Measurements from ENCODE around the gene ME3. TPM values are rescaled to one million over a fixed set of nuclear protein-coding genes. Genes with fewer than 3 reads are reported as not detected.

ME3 gene
- total RNA-seq, 1 experiment from 2014 or later = 83.8 TPM

DNA sequence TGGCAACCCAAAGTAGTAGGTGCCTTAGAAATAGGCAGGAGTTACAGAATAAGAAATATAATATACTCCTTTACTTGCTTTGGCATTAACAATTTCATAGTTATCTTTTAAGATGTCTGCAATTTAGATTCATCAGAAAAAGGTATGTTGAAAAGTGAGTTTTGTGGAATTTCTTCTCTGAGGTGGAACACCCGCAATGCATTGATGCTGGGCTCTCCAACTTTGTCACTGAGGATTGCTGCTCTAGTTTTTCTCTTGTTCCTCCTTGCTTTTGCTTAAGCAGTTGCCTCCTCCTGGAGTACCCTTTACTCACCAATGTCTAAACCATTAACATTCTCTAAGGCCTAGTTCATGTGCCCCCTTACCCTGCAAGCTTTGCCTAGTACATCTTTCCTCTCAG is 14.1 kb upstream of the ME3 start:
- BruUV-seq (replicated peaks) = no TSS peak
- no peak overlapping the region for H2AFZ ChIP-seq (ENCODE audit: low read length)

DNA sequence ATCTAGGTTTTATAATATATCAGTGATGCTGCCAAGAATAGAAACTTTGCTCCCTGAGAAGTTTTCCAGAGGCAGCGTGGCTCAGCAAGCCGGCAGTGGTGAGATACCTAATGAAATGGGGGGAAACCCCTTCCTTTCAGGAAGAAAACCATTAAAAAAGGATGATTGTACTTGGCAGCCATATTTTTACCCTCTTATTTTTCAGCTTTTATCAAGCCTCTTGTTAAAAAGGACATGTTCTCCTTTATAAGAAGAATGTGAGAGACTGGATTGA is 9.0 kb upstream of the ME3 start:
- DNase-seq (no peak), ATAC-seq (no peak)
- Histone ChIP-seq H3K4me1 (ENCODE audit: insufficient read depth, low read length) (no peaks in the 10 kb centered on the region), H3F3A (ENCODE audit: low read length, unreplicated experiment) (no peaks in the 10 kb centered on the region), H3K9me2 (replicated peaks; ENCODE audit: low read length) (no peaks in the 10 kb centered on the region), H3K36me3 (ENCODE audit: low read depth, low read length) (no peaks in the 10 kb centered on the region), H2AFZ (ENCODE audit: low read length) (no peak overlapping the region), H3K4me2 (ENCODE audit: low read length) (no peak overlapping the region), H3K4me3 (ENCODE audit: low read length) (no peak overlapping the region), H3K79me2 (ENCODE audit: low read length) (no peaks in the 10 kb centered on the region), H3K27ac (ENCODE audit: low read length) (no peak overlapping the region), H3K27me3 (ENCODE audit: low read length) (no peaks in the 10 kb centered on the region), H4K20me1 (ENCODE audit: low read length) (no peaks in the 10 kb centered on the region), H3K9me3 (ENCODE audit: low read length) (no peaks in the 10 kb centered on the region), H3K9ac (ENCODE audit: low read length) (no peak overlapping the region)
- POLR2A ChIA-PET (ENCODE audit: unreplicated experiment) = interaction anchor here (0.6 kb wide), 1 partner anchor 41 kb away, joined by 4 read pairs; no protein-coding TSS in a partner anchor
- no TSS peak for BruUV-seq (replicated peaks)
- intact Hi-C loops (cut with micrococcal nuclease) = no loop called here
- no peak for TF ChIP-seq EZH2 (IDR thresholded peaks at IDR 0.05; ENCODE audit: low read length, unreplicated experiment)
- TF ChIP-seq EZH2phosphoT487 (IDR thresholded peaks at IDR 0.05; ENCODE audit: borderline replicate concordance, low read length) = no peak
- TF ChIP-seq, protein P1, sequence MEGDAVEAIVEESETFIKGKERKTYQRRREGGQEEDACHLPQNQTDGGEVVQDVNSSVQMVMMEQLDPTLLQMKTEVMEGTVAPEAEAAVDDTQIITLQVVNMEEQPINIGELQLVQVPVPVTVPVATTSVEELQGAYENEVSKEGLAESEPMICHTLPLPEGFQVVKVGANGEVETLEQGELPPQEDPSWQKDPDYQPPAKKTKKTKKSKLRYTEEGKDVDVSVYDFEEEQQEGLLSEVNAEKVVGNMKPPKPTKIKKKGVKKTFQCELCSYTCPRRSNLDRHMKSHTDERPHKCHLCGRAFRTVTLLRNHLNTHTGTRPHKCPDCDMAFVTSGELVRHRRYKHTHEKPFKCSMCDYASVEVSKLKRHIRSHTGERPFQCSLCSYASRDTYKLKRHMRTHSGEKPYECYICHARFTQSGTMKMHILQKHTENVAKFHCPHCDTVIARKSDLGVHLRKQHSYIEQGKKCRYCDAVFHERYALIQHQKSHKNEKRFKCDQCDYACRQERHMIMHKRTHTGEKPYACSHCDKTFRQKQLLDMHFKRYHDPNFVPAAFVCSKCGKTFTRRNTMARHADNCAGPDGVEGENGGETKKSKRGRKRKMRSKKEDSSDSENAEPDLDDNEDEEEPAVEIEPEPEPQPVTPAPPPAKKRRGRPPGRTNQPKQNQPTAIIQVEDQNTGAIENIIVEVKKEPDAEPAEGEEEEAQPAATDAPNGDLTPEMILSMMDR (conservative IDR thresholded peaks at IDR 0.05; ENCODE audit: low read depth, low read length) = no peak
- CTCF ChIA-PET = no interaction called here

More for the DNA sequence above, 14.1 kb upstream of the ME3 start:
- Histone ChIP-seq H3K9me2 (replicated peaks; ENCODE audit: low read length) (no peaks in the 10 kb centered on the region), H3K9me3 (ENCODE audit: low read length) (no peaks in the 10 kb centered on the region), H3K79me2 (ENCODE audit: low read length) (no peaks in the 10 kb centered on the region), H3K4me2 (ENCODE audit: low read length) (no peak overlapping the region), H3K27me3 (ENCODE audit: low read length) (no peaks in the 10 kb centered on the region), H3F3A (ENCODE audit: low read length, unreplicated experiment) (no peaks in the 10 kb centered on the region), H3K27ac (ENCODE audit: low read length) (no peak overlapping the region), H3K36me3 (ENCODE audit: low read depth, low read length) (no peaks in the 10 kb centered on the region), H3K9ac (ENCODE audit: low read length) (no peak overlapping the region), H4K20me1 (ENCODE audit: low read length) (no peaks in the 10 kb centered on the region), H3K4me3 (ENCODE audit: low read length) (no peak overlapping the region), H3K4me1 (ENCODE audit: insufficient read depth, low read length) (no peaks in the 10 kb centered on the region; the same call in 1 of the 2 replicates)
- TF ChIP-seq EZH2 (IDR thresholded peaks at IDR 0.05; ENCODE audit: low read length, unreplicated experiment) (no peak), EZH2phosphoT487 (IDR thresholded peaks at IDR 0.05; ENCODE audit: borderline replicate concordance, low read length) (no peak)
- TF ChIP-seq, protein P1 (conservative IDR thresholded peaks at IDR 0.05; ENCODE audit: low read depth, low read length) = no peak
- intact Hi-C loops (cut with micrococcal nuclease) = no loop called here
- no peak for DNase-seq
- no peak for ATAC-seq
- POLR2A ChIA-PET (ENCODE audit: unreplicated experiment) = no interaction called here
- CTCF ChIA-PET = no interaction called here

DNA sequence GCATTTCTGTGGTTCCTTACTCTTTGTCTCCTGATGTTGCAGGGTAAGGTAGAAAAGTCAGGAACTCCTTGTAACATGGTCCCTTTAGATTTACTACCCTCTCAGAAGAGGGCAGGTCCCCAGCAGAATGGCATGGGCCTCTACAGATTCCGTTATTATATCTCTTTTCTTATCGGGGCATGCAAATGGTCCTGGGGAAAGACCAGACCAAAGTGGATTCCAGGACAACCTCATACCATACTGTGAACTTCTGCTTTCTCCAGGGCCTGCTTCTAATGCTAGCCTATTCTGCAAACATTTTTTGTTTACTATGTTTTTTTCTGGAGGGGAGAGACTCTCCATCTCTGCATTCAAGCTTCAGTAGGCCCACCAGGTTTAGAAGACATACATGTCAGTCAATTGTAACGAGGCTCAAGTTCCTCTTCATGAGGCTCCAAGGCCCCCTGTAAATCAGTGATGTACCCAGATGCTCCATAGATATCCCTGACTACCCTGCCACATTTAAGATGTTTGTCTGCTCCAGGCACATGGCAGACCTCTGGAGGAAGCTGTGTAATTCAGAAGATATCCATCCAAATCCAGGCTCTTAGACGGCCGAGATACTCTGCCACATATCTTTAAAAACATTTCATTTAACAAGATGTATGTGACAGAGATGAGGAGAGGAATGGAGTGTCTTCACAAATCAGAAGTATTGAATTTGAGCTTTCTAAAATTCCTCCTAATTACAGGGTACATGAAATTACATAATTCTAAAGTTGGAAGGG is 8.5 kb upstream of the ME3 start:
- Histone ChIP-seq H3K27me3 (ENCODE audit: low read length) (no peaks in the 10 kb centered on the region), H3K79me2 (ENCODE audit: low read length) (no peaks in the 10 kb centered on the region), H3K4me2 (ENCODE audit: low read length) (no peak overlapping the region), H4K20me1 (ENCODE audit: low read length) (no peaks in the 10 kb centered on the region), H3K9me2 (replicated peaks; ENCODE audit: low read length) (no peaks in the 10 kb centered on the region), H3K9me3 (ENCODE audit: low read length) (no peaks in the 10 kb centered on the region), H3K9ac (ENCODE audit: low read length) (no peak overlapping the region), H3K27ac (ENCODE audit: low read length) (no peak overlapping the region), H3K4me3 (ENCODE audit: low read length) (no peak overlapping the region), H3K36me3 (ENCODE audit: low read depth, low read length) (no peaks in the 10 kb centered on the region), H3K4me1 (ENCODE audit: insufficient read depth, low read length) (no peaks in the 10 kb centered on the region), H2AFZ (ENCODE audit: low read length) (no peak overlapping the region), H3F3A (ENCODE audit: low read length, unreplicated experiment) (no peaks in the 10 kb centered on the region)
- ChIA-PET CTCF (no interaction called here), POLR2A (ENCODE audit: unreplicated experiment) (no interaction called here)
- no peak for DNase-seq
- ATAC-seq = no peak
- intact Hi-C loops (cut with micrococcal nuclease) = no loop called here
- no TSS peak for BruUV-seq (replicated peaks)
- TF ChIP-seq EZH2 (IDR thresholded peaks at IDR 0.05; ENCODE audit: low read length, unreplicated experiment) (no peak), EZH2phosphoT487 (IDR thresholded peaks at IDR 0.05; ENCODE audit: borderline replicate concordance, low read length) (no peak)
- TF ChIP-seq, protein P1 (conservative IDR thresholded peaks at IDR 0.05; ENCODE audit: low read depth, low read length) = no peak
